ENCODE results near the gene PRIM1. TPM values are rescaled to one million over a fixed set of nuclear protein-coding genes. Genes with fewer than 3 reads are reported as not detected.
"Not testable (repeated sequence)": the region's sequence is repeated elsewhere in the genome, so short reads cannot be mapped to it uniquely, and the experiment has no call there.

Gene PRIM1
- total RNA-seq, 2 donors from 2014 or later = 9.0 to 14.5 TPM

DNA sequence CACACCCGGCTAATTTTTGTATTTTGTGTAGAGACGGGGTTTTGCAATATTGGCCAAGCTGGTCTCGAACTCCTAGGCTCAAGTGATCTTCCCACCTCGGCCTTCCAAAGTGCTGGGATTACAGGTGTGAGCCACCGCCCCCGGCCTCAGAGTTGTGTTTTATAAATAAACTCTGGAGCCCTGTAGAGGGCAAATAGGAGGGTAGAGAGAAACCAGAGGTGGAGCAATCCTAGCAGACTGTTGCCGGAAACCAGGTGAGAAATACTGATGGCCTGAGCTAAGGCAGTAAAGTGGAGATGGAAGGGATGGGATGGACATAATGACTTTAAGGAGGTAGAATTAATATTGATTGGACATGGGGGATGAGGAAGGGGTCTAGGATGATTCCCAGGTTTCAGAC lies 8.3 kb upstream of the PRIM1 start:
- Histone ChIP-seq H3K4me1 (replicated peaks) (no peaks in the 10 kb centered on the region), H3K27ac (peak overlapping the region; percentile 54 to 85), H3K27me3 (replicated peaks; ENCODE audit: insufficient read depth) (no peaks in the 10 kb centered on the region), H3K4me3 (no peak overlapping the region), H3K9me3 (no peaks in the 10 kb centered on the region), H3K36me3 (no peaks in the 10 kb centered on the region)
- WGBS = 90% methylated on average over 7 of the region's 7 CpGs
- DNase-seq (ENCODE audit: low spot score) = no peak
- intact Hi-C loops (cut with DNase I) = no loop called here
- TF ChIP-seq POLR2A (IDR thresholded peaks at IDR 0.05) = no peak
- no peak for TF ChIP-seq POLR2AphosphoS5 (IDR thresholded peaks at IDR 0.05)
- TF ChIP-seq, protein P1, sequence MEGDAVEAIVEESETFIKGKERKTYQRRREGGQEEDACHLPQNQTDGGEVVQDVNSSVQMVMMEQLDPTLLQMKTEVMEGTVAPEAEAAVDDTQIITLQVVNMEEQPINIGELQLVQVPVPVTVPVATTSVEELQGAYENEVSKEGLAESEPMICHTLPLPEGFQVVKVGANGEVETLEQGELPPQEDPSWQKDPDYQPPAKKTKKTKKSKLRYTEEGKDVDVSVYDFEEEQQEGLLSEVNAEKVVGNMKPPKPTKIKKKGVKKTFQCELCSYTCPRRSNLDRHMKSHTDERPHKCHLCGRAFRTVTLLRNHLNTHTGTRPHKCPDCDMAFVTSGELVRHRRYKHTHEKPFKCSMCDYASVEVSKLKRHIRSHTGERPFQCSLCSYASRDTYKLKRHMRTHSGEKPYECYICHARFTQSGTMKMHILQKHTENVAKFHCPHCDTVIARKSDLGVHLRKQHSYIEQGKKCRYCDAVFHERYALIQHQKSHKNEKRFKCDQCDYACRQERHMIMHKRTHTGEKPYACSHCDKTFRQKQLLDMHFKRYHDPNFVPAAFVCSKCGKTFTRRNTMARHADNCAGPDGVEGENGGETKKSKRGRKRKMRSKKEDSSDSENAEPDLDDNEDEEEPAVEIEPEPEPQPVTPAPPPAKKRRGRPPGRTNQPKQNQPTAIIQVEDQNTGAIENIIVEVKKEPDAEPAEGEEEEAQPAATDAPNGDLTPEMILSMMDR (IDR thresholded peaks at IDR 0.05) = no peak

DNA sequence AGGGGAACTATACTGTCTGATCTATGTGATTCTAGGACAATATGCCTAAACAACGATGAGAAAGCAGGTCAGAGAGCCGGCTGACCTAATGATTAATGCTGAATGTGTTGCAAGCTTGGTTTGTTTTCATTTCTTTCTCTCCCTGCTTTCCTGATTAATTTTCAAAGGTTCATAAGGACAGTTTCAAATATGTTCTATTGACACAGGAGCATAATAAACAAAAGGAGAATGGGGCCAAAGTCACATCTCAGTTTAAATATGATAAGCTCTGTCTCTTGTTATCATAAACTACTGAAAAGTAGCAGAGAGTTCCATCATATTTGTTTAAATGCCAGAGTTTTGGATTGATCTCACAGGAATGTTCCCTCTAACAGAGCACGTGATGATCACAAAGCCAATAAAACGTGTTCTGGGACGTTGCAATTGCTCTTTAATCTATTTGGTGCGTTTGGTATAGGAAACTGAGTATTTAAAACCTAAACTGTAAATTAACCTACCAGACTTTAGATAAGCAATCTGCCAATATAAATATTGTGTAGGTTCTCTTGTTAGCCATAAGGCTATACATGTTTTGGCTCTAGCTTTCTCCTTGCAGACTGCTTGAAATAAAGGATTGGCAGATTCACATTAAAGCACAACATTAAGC lies 7.3 kb upstream of the PRIM1 start:
- no peaks in the 10 kb centered on the region for H3K27me3 ChIP-seq (replicated peaks; ENCODE audit: insufficient read depth)
- H3K4me3 ChIP-seq = no peak overlapping the region
- no peaks in the 10 kb centered on the region for H3K4me1 ChIP-seq (replicated peaks)
- H3K36me3 ChIP-seq = no peaks in the 10 kb centered on the region
- DNase-seq (ENCODE audit: low spot score) = peak; percentile 63
- WGBS = 18% methylated on average over 6 of the region's 6 CpGs
- H3K9me3 ChIP-seq = no peaks in the 10 kb centered on the region
- peak overlapping the region; percentile 54 to 85 for H3K27ac ChIP-seq
- intact Hi-C loops (cut with DNase I) = loop anchor here (10.0 kb wide), 1 partner anchor 305 kb away; no protein-coding TSS in a partner anchor
- no peak for TF ChIP-seq POLR2A (IDR thresholded peaks at IDR 0.05)
- TF ChIP-seq POLR2AphosphoS5 (IDR thresholded peaks at IDR 0.05) = peak; percentile 92

DNA sequence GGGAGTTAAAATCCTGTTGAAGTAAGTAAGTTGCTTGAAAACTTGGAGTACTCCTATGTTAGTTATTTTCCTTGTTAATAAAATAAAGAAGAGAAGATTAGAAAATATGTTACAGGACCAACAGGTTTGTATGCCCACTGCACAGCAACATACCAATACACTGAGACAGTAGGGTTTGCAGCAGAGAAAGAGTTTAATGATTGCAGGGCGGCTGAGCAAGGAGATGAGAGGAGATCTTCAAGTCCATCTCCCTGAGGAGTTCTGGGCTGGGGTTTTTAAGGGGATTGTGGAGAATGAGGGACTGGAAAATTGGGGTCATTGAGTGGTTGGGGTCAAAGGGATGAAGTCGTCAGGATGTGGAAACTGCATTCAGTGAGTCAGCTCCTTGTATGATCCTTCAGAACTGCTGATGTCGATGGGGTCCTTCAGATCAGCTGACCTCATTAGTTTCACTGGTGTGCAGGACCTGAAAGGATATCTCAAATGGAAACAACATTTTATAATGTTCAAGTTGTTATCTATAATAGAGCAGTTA lies 6.7 kb upstream of the PRIM1 start:
- no peak overlapping the region for H3K4me3 ChIP-seq
- no peak for DNase-seq (ENCODE audit: low spot score)
- H3K36me3 ChIP-seq = no peaks in the 10 kb centered on the region
- no peaks in the 10 kb centered on the region for H3K9me3 ChIP-seq
- no peaks in the 10 kb centered on the region for H3K27me3 ChIP-seq (replicated peaks; ENCODE audit: insufficient read depth)
- TF ChIP-seq POLR2A (IDR thresholded peaks at IDR 0.05) = no peak
- TF ChIP-seq POLR2AphosphoS5 (IDR thresholded peaks at IDR 0.05) = no peak
- TF ChIP-seq, protein P1 (IDR thresholded peaks at IDR 0.05) = no peak
- 83% methylated on average over 3 of the region's 3 CpGs for WGBS
- no peaks in the 10 kb centered on the region for H3K4me1 ChIP-seq (replicated peaks)
- intact Hi-C loops (cut with DNase I) = loop anchor here (10.0 kb wide), 1 partner anchor 306 kb away; no protein-coding TSS in a partner anchor
- peak overlapping the region; percentile 54 to 85 for H3K27ac ChIP-seq

DNA sequence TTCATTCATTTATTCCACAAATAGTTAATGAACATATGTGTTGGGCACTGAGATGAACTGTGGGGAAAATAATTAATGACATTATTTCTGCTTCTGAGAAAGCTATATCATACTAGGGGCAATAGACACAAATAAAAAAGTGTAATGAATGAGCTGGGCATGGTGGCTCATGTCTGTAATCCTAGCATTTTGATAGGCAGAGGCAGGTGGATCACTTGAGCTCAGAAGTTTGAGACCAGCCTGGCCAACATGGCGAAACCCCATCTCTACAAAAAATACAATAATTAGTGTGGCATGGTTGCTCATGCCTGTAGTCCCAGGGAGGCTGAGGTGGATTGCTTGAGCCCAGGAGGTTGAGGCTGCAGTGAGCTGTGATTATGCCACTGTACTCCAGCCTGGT lies 5.8 kb upstream of the PRIM1 start:
- DNase-seq (ENCODE audit: low spot score); H3K4me3 ChIP-seq; H3K4me1 ChIP-seq (replicated peaks); H3K9me3 ChIP-seq; H3K36me3 ChIP-seq; H3K27me3 ChIP-seq (replicated peaks; ENCODE audit: insufficient read depth): not testable (repeated sequence)
- H3K27ac ChIP-seq = peak overlapping the region; percentile 54 to 85
- intact Hi-C loops (cut with DNase I) = loop anchor here (10.0 kb wide), 1 partner anchor 307 kb away; no protein-coding TSS in a partner anchor
- WGBS = 100% methylated on average over 1 of the region's 1 CpG

DNA sequence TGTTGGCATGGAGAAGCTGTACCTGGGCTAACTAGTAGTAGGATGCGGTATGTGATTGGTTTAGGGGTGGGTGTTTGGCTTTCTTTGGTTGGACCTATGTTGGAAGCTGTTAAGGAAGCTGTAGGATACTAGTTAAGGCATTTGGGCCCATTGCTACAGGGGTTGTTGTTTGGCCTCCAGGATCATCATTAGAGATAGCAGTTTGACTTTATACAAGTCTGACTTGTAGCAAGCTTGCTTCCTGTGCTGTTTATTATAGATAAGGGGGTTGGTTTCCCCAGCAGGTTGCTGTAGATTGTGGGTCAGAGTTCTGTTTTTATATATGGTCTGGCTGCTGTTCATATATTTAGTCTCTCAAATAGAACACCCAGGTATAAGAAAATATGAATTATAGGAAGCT lies 1.4 kb upstream of the PRIM1 start:
- Histone ChIP-seq H3K36me3 (no peaks in the 10 kb centered on the region), H3K27ac (no peak overlapping the region), H3K9me3 (no peaks in the 10 kb centered on the region), H3K4me1 (replicated peaks) (peaks cover 5% of the 10 kb centered on the region), H3K4me3 (no peak overlapping the region), H3K27me3 (replicated peaks; ENCODE audit: insufficient read depth) (no peaks in the 10 kb centered on the region)
- TF ChIP-seq, protein P1 (IDR thresholded peaks at IDR 0.05) = no peak
- TF ChIP-seq POLR2AphosphoS5 (IDR thresholded peaks at IDR 0.05) = no peak
- TF ChIP-seq POLR2A (IDR thresholded peaks at IDR 0.05) = no peak
- no peak for DNase-seq (ENCODE audit: low spot score)
- WGBS = 88% methylated on average over 1 of the region's 1 CpG
- intact Hi-C loops (cut with DNase I) = loop anchor here (10.0 kb wide), 1 partner anchor 311 kb away; no protein-coding TSS in a partner anchor

DNA sequence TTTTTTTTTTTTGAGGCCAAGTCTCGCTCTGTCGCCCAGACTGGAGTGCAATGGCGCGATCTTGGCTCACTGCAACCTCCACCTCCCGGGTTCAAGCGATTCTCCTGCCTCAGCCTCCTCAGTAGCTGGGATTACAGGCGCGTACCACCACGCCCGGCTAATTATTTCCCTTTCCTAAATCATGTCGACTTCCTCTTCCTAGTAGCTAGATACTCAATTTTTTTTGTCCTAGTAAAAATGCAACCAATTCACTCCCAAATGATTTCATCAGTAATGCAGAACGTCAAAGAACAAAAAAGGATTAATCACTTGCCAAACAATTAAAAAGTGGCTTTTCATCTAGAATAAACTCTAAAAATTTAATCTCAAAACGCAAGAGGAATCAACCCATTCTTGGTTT lies 1.5 kb downstream of the PRIM1 start:
- H3K4me1 ChIP-seq (replicated peaks); H3K4me3 ChIP-seq: not testable (repeated sequence)

More for the DNA sequence above, 1.5 kb downstream of the PRIM1 start:
- DNase-seq (ENCODE audit: low spot score); H3K27ac ChIP-seq; H3K36me3 ChIP-seq; H3K9me3 ChIP-seq; H3K27me3 ChIP-seq (replicated peaks; ENCODE audit: insufficient read depth): not testable (repeated sequence)
- WGBS = 87% methylated on average over 13 of the region's 13 CpGs
- intact Hi-C loops (cut with DNase I) = loop anchor here (10.0 kb wide), 1 partner anchor 314 kb away; no protein-coding TSS in a partner anchor

Measured in prostate gland (tissue), 2 donors.